Natural killer cell treated with Interleukin-12 subunit alpha and Interleukin-12 subunit beta and Interleukin-15 and Interleukin-18, amount 100 ng/mL, for 72 hours (primary cell): ENCODE results near the gene TMEM207. TPM values are rescaled to one million over a fixed set of nuclear protein-coding genes. Genes with fewer than 3 reads are reported as not detected.

ENCODE experiments used
- ATAC-seq, 2 donors: fragments of 150-1000 bp; cut with Tn5 transposase in 1 of 2; sonication (Bioruptor Pico), chemical (Tn5 transposase) in 1 of 2; 2 replicates each; pipeline ENCODE4 v1.10.0; 2021
- DNase-seq: peaks from one replicate; pipeline ENCODE4 v3.0.0; 2022; ENCODE audit warnings: low spot score
- H3K27ac Mint-ChIP-seq, 2 donors: 1 replicate in 1 of 2; 2 replicates in 1 of 2; pipeline ENCODE4 v1.8.0; 2022; ENCODE audit warnings: mixed read lengths in 2 of 2, mild to moderate bottlenecking in 1 of 2, moderate library complexity in 1 of 2
- H3K27me3 Mint-ChIP-seq, 2 donors: 1 replicate in 1 of 2; 2 replicates in 1 of 2; pipeline ENCODE4 v1.8.0; 2022; ENCODE audit warnings: mixed read lengths in 2 of 2
- H3K36me3 Mint-ChIP-seq: one replicate; pipeline ENCODE4 v1.8.0; 2022; ENCODE audit warnings: mixed read lengths
- H3K4me1 Mint-ChIP-seq, 2 donors: 1 replicate in 1 of 2; 2 replicates in 1 of 2; pipeline ENCODE4 v1.8.0; 2022; ENCODE audit warnings: low read depth in 2 of 2, mixed read lengths in 2 of 2, mild to moderate bottlenecking in 1 of 2
- H3K4me3 Mint-ChIP-seq: one replicate; pipeline ENCODE4 v1.8.0; 2022; ENCODE audit warnings: mixed read lengths
- H3K9me3 Mint-ChIP-seq: 2 replicates; pipeline ENCODE4 v1.8.0; 2022; ENCODE audit warnings: mixed read lengths
- total RNA-seq, 2 donors: library from RNA; stranded (reverse); gene quantifications; one replicate each; pipeline ENCODE4 v1.2.3, GENCODE V29; 2022

The TMEM207 gene
- total RNA-seq, 2 donors from 2014 or later, result not detected

GRCh38 chr3:190433626-190434025 lies 16.1 kb downstream of the TMEM207 start:
- DNase-seq (no peak), ATAC-seq (no peak)
- Mint-ChIP-seq H3K9me3 (peaks cover 3% of the 10 kb centered on the region), H3K27me3 (peaks cover 2 to 20% of the 10 kb centered on the region in 2 donors), H3K27ac (no peak overlapping the region), H3K36me3 (no peaks in the 10 kb centered on the region), H3K4me1 (no peaks in the 10 kb centered on the region), H3K4me3 (no peak overlapping the region)

GRCh38 chr3:190432216-190432615 lies 17.5 kb downstream of the TMEM207 start:
- peaks cover 3% of the 10 kb centered on the region for H3K9me3 Mint-ChIP-seq
- peaks cover 2 to 20% of the 10 kb centered on the region in 2 donors for H3K27me3 Mint-ChIP-seq
- DNase-seq (no peak), ATAC-seq (no peak)
- H3K27ac Mint-ChIP-seq, result no peak overlapping the region
- no peaks in the 10 kb centered on the region for H3K36me3 Mint-ChIP-seq
- H3K4me3 Mint-ChIP-seq, result no peak overlapping the region
- H3K4me1 Mint-ChIP-seq, result no peaks in the 10 kb centered on the region

GRCh38 chr3:190430906-190431305 lies 18.8 kb downstream of the TMEM207 start:
- Mint-ChIP-seq H3K9me3 (no peaks in the 10 kb centered on the region), H3K4me3 (no peak overlapping the region), H3K36me3 (no peaks in the 10 kb centered on the region), H3K27ac (no peak overlapping the region), H3K4me1 (no peaks in the 10 kb centered on the region), H3K27me3 (peaks cover 0 to 12% of the 10 kb centered on the region in 2 donors)
- DNase-seq (no peak), ATAC-seq (no peak)

GRCh38 chr3:190429681-190430080 lies 20.0 kb downstream of the TMEM207 start:
- peaks cover 0 to 12% of the 10 kb centered on the region in 2 donors for H3K27me3 Mint-ChIP-seq
- no peak overlapping the region for H3K4me3 Mint-ChIP-seq
- H3K36me3 Mint-ChIP-seq, result no peaks in the 10 kb centered on the region
- DNase-seq (no peak), ATAC-seq (no peak)
- no peak overlapping the region for H3K27ac Mint-ChIP-seq
- H3K4me1 Mint-ChIP-seq, result no peaks in the 10 kb centered on the region
- no peaks in the 10 kb centered on the region for H3K9me3 Mint-ChIP-seq

GRCh38 chr3:190426806-190427507 lies 22.7 kb downstream of the TMEM207 start:
- no peaks in the 10 kb centered on the region for H3K9me3 Mint-ChIP-seq
- no peak for DNase-seq
- ATAC-seq, result no peak
- no peaks in the 10 kb centered on the region for H3K36me3 Mint-ChIP-seq
- no peaks in the 10 kb centered on the region for H3K27me3 Mint-ChIP-seq
- H3K4me1 Mint-ChIP-seq, result no peaks in the 10 kb centered on the region
- H3K4me3 Mint-ChIP-seq, result no peak overlapping the region
- no peak overlapping the region for H3K27ac Mint-ChIP-seq

- H3K27ac Mint-ChIP-seq, result no peak overlapping the region
- no peak overlapping the region for H3K4me3 Mint-ChIP-seq
- H3K4me1 Mint-ChIP-seq, result no peaks in the 10 kb centered on the region
- no peaks in the 10 kb centered on the region for H3K36me3 Mint-ChIP-seq
- no peaks in the 10 kb centered on the region for H3K27me3 Mint-ChIP-seq
- DNase-seq (no peak), ATAC-seq (no peak)
- H3K9me3 Mint-ChIP-seq, result no peaks in the 10 kb centered on the region
Observed at GRCh38 chr3:190425833-190426232, 23.9 kb downstream of the TMEM207 start.

- H3K27ac Mint-ChIP-seq, result no peak overlapping the region
- DNase-seq, result no peak
Observed at GRCh38 chr3:190424478-190425439, 24.9 kb downstream of the TMEM207 start.

GRCh38 chr3:190424108-190424477 lies 25.6 kb downstream of the TMEM207 start:
- DNase-seq (no peak), ATAC-seq (no peak)
- no peak overlapping the region for H3K27ac Mint-ChIP-seq
- H3K36me3 Mint-ChIP-seq, result no peaks in the 10 kb centered on the region
- no peaks in the 10 kb centered on the region for H3K4me1 Mint-ChIP-seq
- H3K9me3 Mint-ChIP-seq, result no peaks in the 10 kb centered on the region
- H3K4me3 Mint-ChIP-seq, result no peak overlapping the region
- H3K27me3 Mint-ChIP-seq, result no peaks in the 10 kb centered on the region

More at GRCh38 chr3:190424478-190425439, 24.9 kb downstream of the TMEM207 start:
- H3K4me3 Mint-ChIP-seq, result no peak overlapping the region
- no peaks in the 10 kb centered on the region for H3K9me3 Mint-ChIP-seq
- no peaks in the 10 kb centered on the region for H3K4me1 Mint-ChIP-seq
- peak in 1 of 2 donors; percentile 58 for ATAC-seq
- H3K36me3 Mint-ChIP-seq, result no peaks in the 10 kb centered on the region
- H3K27me3 Mint-ChIP-seq, result no peaks in the 10 kb centered on the region

- Mint-ChIP-seq H3K4me3 (no peak overlapping the region), H3K9me3 (no peaks in the 10 kb centered on the region), H3K27ac (no peak overlapping the region), H3K27me3 (no peaks in the 10 kb centered on the region), H3K36me3 (no peaks in the 10 kb centered on the region), H3K4me1 (no peaks in the 10 kb centered on the region)
- ATAC-seq (peak in 1 of 2 donors; percentile 43), DNase-seq (no peak)
Observed at GRCh38 chr3:190414297-190414696, 35.4 kb downstream of the TMEM207 start.

GRCh38 chr3:190404715-190405114 lies 45.0 kb downstream of the TMEM207 start:
- Mint-ChIP-seq H3K4me3 (no peak overlapping the region), H3K36me3 (no peaks in the 10 kb centered on the region), H3K9me3 (no peaks in the 10 kb centered on the region), H3K4me1 (no peaks in the 10 kb centered on the region), H3K27ac (no peak overlapping the region), H3K27me3 (no peaks in the 10 kb centered on the region)
- DNase-seq (no peak), ATAC-seq (no peak)

GRCh38 chr3:190401963-190402362 lies 47.7 kb downstream of the TMEM207 start:
- ATAC-seq, result no peak
- Mint-ChIP-seq H3K4me3 (no peak overlapping the region), H3K27ac (no peak overlapping the region), H3K36me3 (no peaks in the 10 kb centered on the region), H3K4me1 (no peaks in the 10 kb centered on the region), H3K9me3 (no peaks in the 10 kb centered on the region), H3K27me3 (no peaks in the 10 kb centered on the region)
- DNase-seq, result no peak

- ATAC-seq (no peak), DNase-seq (no peak)
- Mint-ChIP-seq H3K4me3 (no peak overlapping the region), H3K36me3 (no peaks in the 10 kb centered on the region), H3K27ac (no peak overlapping the region), H3K4me1 (no peaks in the 10 kb centered on the region), H3K27me3 (no peaks in the 10 kb centered on the region), H3K9me3 (no peaks in the 10 kb centered on the region)
Observed at GRCh38 chr3:190399677-190400076, 50.0 kb downstream of the TMEM207 start.

GRCh38 chr3:190397889-190398288 lies 51.8 kb downstream of the TMEM207 start:
- Mint-ChIP-seq H3K27me3 (no peaks in the 10 kb centered on the region), H3K27ac (no peak overlapping the region), H3K4me1 (no peaks in the 10 kb centered on the region), H3K36me3 (no peaks in the 10 kb centered on the region), H3K4me3 (no peak overlapping the region), H3K9me3 (no peaks in the 10 kb centered on the region)
- ATAC-seq, result no peak
- no peak for DNase-seq

GRCh38 chr3:190396001-190396400 lies 53.7 kb downstream of the TMEM207 start:
- DNase-seq, result no peak
- Mint-ChIP-seq H3K27ac (no peak overlapping the region), H3K36me3 (no peaks in the 10 kb centered on the region)

More at GRCh38 chr3:190396001-190396400, 53.7 kb downstream of the TMEM207 start:
- peaks cover 0 to 9% of the 10 kb centered on the region in 2 donors for H3K27me3 Mint-ChIP-seq
- H3K9me3 Mint-ChIP-seq, result peaks cover 6% of the 10 kb centered on the region
- H3K4me1 Mint-ChIP-seq, result no peaks in the 10 kb centered on the region
- no peak for ATAC-seq
- H3K4me3 Mint-ChIP-seq, result no peak overlapping the region
